C4-2B (cell line): Measurements from ENCODE around the gene SIRPB2.
"Not testable (repeated sequence)": the region's sequence is repeated elsewhere in the genome, so short reads cannot be mapped to it uniquely, and the experiment has no call there.

Experiments used
- H3K27ac ChIP-seq: fragments of 450-650 bp; 2 replicates; pipeline ENCODE4 v1.5.1; 2017
- CTCF ChIP-seq: fragments of 450-650 bp; conservative IDR thresholded peaks from 2 replicates; pipeline ENCODE4 v1.5.1; 2017; ENCODE audit warnings: mild to moderate bottlenecking
- ZFX ChIP-seq: fragments of 450-650 bp; IDR thresholded peaks from 2 replicates; pipeline ENCODE4 v1.6.1; 2017

Gene SIRPB2

DNA sequence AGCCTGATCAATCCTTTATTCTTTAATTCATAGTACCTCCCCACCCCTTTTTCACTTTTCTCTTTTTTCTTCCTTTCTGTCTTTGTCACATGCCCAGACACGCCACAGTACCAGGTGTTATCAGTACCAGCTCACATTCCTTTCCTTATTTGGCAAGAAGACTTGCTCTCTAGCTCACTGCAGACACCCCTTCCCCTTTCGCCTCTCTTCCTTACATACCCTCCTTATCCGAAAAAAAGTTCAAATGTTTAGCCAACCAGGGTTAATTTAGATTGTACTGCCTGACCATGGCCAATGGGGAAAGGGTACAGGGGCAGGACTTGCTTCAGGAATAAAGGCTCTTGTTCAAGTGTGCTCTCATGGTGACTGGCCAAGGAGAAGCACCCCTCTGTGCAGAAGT, 9.3 kb upstream of the SIRPB2 start:
- no peak overlapping the region for H3K27ac ChIP-seq

DNA sequence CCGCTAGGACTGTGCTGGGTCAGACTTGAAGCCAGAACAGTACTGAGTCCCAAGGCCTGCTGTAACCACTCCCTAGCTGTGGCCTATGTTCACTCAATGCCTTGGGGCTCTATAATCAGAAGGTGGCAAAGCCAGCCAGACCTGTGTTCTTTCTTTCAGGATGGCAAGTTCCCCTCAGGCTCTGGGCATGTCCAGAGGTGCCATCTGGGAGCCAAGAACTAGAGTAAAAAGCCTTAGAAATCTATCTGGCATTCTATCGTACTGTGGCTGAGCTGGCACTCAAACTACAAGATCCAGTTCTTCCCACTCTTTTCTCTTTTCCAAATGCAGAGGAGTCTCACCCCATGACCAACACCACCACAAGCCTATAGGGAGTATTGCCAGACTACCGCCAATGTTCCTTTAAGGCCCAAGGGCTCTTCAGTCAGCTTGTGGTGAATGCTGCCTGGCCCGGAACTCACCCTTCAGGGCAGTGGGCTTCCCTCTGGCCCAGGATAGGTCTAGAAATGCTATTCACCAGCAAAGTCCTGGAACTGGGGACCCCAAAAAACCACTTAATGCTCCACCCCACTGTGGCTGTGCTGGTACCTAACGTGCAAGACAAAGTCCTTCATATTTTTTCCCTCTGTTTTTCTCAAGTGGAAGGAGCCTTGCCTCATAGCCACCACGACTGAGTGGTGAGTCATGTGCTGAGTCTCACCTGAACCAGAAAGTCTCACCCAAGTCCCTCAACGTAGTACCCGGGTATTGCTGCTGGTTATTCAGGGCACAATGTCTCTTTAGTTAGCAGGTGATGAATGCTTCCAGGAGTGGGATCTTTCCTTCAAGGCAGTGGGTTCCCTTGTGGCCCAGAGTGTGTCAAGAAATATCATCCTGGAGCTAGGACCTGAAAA, 8.6 kb upstream of the SIRPB2 start:
- no peak overlapping the region for H3K27ac ChIP-seq
- TF ChIP-seq ZFX (no peak), CTCF (no peak)

More for the DNA sequence above, 9.3 kb upstream of the SIRPB2 start:
- TF ChIP-seq ZFX: no peak
- TF ChIP-seq CTCF: no peak

DNA sequence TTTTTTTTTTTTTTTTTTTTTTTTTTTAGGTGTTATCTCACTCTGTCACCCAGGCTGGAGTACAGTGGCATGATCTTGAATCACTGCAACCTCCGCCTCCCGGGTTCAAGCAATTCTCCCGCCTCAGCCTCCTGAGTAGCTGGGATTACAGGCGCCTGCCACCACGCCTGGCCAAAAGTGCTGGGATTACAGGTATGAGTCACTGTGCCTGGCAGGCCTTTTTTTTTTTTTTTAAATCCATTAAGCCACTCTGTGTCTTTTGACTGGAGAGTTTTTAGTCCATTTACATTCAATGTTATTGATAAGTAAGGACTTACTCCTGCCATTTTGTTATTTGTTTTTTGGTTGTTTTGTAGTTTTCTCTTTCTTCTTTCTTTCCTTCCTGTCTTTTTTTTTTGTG, 6.2 kb upstream of the SIRPB2 start:
- not testable (repeated sequence) for H3K27ac ChIP-seq

- no peak overlapping the region for H3K27ac ChIP-seq
- no peak for TF ChIP-seq CTCF
- no peak for TF ChIP-seq ZFX
These were observed 5.7 kb upstream of the SIRPB2 start for GRCh38 chr20:1496930-1497329.

DNA sequence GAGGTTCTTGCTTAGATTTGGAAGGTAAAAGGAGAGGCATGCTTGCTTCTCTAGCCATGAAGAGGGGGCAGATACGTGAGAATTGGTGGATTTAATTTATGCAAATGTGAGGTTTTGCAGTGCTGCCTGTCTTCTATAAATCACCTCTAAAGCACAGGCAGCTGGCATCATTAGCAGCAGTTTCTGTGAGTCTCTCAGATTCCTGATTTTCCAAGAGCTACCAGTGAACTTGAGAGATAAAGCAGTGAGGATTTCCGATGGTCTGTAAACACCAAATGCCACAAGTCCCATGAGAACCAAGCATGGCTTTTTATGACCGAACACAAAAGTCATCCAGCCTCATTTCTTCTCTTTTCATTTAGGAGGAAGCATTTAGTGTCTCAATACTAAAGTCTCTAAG, 3.2 kb upstream of the SIRPB2 start:
- H3K27ac ChIP-seq: no peak overlapping the region
- no peak for TF ChIP-seq CTCF
- no peak for TF ChIP-seq ZFX

GRCh38 chr20:1493536-1493935, 2.3 kb upstream of the SIRPB2 start:
- no peak overlapping the region for H3K27ac ChIP-seq
- TF ChIP-seq ZFX (no peak), CTCF (no peak)

GRCh38 chr20:1491860-1492642, 831 bp upstream of the SIRPB2 start:
- no peak for TF ChIP-seq CTCF
- no peak for TF ChIP-seq ZFX
- no peak overlapping the region for H3K27ac ChIP-seq
